DMS 273 (cell line): ENCODE measurements around the gene NEU4.
"Not testable (repeated sequence)": the region's sequence is repeated elsewhere in the genome, so short reads cannot be mapped to it uniquely, and the experiment has no call there.

ENCODE experiments used
- DNase-seq: peaks from one replicate; lab custom pipeline; 2025; ENCODE audit not compliant: unreplicated experiment; lab: John Stamatoyannopoulos, UW

NEU4 gene

DNA sequence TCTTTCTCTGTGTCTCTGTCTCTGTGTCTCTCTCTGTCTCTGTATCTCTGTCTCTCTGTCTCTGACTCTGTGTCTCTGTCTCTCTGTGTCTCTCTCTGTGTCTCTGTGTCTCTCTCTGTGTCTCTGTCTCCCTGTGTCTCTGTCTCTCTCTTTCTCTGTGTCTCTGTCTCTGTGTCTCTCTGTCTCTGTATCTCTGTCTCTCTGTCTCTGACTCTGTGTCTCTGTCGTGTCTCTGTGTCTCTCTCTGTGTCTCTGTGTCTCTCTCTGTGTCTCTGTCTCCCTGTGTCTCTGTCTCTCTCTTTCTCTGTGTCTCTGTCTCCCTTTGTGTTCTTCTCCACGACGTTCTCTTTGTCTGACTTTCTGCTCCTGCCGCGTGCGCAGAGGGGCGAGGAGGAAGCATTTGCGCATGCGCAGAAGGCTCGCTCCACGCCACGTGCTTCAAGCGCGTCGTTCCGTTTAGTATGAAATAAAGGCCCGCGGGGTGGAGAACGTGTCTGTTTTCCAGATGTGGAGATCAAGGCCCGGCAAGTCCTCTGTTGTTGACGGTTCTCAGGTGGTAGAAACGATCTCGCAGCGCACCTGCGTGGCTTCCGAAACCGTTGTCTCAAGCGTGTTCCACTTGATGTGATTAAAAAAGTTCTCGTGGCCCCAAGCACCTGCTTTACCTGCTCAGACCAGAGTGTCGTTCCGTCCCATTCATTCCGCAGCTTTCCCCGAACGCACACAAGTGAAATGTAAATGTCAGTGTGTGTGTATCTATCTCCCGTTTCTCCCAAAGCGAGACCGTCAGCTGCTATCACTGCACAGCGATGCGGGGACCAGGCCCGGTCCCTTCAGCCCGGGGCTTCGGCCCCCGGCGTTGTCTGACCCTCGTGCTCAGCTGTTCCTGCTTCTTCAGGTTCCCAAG is 14.8 kb downstream of the NEU4 start:
- DNase-seq = not testable (repeated sequence)

DNA sequence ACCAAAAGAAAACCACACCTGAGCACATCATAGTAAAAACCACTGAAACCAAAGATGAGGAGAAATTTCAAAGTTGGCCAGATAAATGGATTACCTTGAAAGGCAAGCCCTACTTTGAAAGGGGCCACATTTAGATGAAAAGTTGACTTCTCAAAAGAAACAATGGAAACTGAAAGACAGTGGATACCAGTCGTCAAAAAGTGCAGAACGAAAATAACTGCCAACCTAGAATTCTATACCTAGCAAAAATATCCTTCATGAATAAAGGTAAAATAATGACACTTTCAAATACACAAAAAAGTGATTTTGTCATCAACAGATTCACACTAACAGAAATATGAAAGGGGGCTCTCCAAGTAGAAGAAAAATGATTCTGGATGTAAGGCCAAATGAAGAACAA is 18.4 kb downstream of the NEU4 start:
- no peak for DNase-seq

DNA sequence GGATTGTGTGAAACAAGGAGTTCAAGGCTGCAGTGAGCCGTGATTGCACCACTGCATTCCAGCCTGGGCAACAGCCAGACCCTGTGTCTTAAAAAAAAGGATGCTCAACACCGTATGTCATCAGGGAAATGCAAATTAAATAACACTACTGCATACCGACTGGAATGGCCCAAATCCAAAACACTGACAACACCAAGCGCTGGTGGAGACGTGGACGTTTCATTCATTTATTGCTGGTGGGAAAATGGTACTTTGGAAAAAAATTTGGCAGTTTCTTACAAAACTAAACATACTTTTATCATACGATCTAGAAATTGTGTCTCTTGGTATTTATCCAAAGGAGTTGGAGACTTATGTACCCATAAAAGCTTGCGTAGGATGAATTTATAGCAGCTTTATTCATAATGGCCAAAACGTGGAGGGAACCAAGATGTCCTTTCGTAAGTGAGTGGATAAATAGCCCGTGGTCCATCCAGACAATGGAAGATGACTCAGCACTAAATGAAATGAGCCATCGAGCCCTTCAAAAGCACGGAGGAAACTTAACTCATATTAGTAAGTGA is 24.2 kb downstream of the NEU4 start:
- DNase-seq = no peak

DNA sequence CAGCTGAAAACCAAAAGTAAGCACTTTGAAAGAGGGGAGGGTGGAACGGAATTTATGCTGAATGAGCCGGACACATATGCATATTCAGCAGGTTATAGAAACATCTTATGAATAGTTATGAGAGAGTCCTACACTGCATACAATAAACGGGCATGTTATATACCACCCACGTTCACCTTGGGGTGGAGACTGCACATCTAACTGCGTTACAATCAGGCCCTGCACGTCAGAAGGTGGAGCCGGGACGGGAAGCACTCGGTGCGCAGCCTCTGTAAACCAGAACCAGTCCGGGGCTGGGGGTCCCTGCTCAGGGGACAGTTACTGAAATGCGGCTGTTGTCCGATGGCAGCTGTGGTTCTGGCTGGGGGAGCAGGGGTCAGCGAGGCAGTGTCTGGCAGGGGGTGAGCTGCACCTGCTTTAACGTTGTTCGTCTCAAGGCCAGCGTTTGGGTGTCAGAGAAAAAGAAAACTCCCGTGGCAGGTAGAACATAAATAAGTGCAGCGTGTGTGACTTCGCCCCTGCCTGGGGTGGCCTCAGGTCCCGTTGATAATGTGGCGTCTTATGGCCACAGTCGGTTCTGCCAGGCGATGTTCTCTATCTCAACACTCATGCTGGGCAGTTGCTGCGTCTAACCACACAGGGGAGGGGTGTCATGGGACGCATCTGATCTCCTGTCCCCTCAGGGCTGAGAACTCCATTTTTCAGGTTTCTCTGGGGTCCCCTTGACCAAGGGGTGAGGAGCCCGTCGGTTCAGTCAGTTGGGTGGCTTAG is 24.9 kb downstream of the NEU4 start:
- not testable (repeated sequence) for DNase-seq

DNA sequence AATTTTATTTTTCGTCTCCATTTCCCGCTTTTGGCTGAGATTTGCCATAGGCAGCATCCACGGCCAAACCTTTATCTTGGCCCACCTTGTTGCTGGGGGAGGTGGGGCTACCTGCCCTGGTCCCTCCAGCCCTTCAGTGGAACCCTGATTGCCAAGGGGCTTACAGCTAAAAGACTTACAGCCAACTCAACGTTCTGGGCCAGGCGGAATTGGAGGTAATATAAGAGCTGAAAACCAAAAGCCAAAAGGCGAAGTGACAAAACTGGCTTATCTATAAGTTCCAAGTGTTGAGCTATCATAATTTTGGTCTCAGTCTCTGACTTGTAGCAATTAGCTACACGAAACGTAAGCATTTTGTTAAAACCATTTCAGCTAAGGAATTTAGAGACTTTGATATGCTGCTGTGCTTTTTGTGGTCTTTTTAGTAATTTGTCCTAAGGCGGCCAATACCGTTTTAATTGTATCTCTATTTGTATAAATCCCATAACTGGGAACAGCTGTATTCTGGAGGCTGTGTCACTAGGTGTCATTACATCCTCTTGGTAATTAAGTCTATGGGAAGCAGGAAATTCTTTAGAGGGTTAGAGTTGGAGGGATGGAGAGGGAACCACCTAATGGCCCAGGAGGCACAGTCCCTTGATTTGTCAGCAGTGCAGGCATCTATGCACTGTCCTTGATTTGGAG is 25.7 kb downstream of the NEU4 start:
- no peak for DNase-seq

DNA sequence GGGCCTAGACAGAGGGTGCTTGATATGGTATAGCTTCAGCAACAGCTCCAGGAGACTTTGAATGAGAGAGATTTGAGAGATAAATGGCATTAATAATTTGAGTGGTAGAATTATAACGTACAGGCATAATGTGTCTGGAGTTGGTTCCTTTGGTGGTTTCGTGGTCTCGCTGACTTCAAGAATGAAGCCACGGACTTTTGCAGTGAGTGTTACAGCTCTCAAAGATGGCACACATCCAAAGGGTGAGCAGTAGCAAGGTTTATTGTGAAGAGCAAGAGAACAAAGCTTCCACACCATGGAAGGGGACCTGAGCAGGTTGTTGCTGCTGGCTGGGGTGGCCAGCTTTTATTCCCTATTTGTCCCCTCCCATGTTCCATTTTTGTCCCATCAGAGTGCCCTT is 26.6 kb downstream of the NEU4 start:
- no peak for DNase-seq

DNA sequence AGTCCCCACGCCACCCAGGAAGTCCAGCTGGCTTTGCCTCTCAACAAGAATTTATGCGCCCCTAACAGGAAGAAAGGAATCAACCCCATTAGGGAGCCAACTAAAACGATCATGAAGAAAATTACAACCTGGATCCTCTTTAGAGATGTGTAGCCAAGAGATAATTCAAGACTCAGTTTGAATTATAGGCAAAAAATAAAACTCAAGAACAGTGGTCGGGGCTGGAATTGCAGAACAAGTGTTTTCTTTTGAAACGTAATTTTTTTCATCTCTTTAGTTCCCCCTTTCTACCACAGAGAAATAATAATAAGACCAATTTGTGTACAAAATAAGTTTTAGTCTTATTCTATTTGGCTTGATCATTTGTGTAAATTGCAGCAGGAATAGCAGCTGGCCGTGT is 27.3 kb downstream of the NEU4 start:
- DNase-seq = no peak

DNA sequence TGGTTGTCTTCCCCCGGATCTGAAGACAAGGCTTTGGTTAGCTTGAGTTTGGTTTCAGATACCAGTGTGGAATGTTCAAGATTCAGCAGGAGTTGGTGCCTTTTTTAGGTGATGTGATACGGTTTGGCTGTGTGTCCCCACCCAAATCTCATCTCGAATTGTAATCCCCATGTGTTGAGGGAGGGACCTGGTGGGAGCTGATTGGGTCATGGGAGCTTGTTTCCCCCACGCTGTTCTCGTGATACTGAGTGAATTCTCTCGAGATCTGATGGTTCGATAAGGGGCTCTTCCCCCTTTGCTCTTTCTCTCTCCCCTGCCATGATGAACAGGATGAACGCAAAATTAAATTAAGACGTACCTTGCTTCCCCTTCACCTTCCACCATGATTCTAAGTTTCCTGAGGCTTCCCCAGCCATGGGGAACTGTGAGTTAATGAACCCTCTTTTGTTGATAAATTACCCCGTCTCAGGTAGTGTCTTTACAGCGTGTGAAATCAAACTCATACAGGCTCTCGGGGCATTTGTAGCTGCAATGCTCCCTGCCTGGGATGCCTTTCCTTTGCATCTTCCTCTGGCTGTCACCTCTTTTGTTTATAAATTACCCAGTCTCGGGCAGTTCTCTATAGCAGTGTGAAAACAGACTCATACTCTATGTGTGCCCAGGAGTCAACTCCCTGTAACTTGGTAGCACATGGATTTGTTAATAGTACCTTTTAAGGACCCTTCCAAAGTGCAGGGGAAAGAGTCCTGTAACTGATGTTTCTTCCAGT is 28.4 kb downstream of the NEU4 start:
- DNase-seq = no peak

DNA sequence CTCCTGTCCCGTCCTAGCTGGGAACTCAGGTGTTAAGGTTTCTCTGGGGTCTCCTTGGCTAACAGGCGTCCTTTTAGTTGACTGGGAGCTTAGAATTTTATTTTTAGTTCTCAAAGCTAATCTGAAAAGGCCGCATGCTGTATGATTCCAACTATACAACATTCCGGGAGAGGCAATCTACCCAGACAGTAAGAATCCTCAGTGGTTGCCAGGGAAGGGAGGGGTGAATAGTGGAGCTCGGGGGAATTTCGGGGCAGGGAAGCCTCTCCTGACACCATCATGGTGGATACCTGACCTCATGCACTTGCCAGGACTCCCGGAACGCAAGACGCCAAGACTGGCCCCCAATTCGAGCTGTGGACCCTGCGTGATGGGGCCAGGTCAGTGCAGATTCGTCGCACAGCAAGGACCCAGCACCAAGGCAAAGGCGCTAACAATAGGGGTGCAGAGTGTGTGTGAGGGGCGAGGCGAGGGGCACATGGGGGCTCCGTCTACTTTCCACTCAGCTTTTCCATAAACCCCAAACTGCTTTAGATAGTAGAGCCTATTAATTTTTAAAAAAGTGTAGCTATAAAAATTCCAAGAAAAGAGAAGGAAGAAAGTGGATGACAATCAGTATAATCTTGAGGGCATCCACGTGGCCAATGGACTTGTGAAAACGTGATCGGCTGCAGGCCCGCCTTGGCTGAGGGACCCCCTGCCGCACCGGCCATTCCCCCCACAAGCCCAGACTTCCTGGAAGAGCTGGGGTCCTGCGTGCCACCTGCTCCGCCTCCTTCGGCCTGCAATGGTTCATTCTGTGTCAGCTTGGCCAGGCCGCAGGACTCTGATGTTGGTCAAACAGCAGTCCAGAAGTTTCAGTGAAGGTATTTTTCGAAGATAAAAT is 32.4 kb downstream of the NEU4 start:
- DNase-seq = no peak

DNA sequence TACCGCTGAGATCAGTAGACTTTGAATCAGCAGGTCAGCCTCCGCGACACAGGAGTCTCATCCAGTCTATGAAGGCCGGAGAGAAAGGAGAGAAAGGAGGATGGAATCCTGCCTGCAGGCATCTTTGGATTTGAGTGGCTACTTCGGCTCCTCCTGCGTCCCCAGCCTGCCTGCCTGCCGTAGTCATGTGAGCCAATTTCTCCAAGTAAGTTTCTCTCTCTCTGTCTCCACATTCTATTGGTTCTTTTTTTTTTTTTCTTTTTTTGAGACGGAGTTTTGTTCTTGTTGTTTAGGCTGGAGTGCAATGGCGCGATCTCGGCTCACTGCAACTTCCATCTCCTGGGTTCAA is 33.0 kb downstream of the NEU4 start:
- no peak for DNase-seq

DNA sequence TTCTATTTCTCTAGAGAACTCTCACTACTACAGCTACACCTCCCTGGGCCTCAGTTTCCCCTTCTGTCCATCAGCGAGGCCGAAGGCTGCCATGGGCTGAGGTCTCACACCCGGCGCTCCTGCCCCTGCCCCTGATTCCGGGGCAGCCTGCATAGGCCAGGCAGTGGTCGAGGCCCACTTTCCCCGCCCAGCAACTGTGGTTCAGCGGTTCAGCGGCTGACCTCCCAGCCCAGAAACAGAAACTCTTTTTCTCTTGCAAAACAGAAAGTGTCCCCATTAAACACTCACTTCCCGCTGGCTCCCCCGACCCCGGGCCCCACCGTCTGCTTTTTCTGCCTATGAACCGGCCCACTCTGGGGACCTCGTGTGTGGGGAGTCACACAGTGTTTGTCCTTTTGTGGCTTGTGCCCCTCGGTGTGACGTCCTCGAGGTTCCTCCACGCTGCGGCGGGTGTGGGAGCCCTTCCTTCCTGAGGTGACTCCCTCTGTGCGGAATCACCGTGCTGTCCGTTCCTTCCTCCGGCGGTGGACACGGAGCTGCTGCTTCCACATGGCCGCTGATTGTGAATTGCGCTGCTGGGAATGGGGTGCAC is 33.7 kb downstream of the NEU4 start:
- DNase-seq = no peak

DNA sequence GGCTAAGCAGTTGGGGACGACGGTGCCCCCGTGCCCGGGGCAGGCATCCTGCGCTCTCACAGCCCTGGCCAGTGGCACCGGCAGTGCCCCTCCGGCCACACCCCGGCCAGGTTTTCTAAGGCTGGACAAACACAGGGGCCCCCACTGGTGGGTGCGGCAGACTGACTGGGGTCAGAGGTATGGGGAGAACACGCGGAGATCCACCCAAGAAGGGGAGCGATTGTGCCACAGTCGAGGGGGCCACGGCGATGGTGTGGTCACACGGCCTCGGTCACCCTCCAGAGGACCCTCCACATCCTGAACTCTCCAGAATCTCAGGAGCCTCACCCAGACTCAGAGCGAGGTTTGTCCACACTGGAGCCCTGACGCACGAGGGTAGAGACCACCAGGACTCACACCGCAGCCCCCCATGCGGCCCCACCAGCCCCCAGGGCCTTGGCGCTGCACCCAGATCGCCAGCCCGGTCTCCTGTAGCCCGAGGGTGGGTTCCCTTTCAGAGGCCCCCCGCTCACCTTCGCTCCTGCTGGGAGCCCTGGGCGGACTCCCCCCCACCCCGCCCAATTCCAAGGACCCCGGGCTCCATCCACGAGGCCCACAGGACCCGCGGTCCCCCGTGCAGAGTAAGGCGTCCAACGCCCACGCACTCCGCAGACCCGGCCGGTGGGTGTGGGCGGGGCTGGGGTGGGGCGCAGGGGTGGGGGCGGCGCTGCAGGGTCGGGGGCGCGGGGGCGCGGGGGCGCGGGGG is 34.5 kb downstream of the NEU4 start:
- DNase-seq = no peak

DNA sequence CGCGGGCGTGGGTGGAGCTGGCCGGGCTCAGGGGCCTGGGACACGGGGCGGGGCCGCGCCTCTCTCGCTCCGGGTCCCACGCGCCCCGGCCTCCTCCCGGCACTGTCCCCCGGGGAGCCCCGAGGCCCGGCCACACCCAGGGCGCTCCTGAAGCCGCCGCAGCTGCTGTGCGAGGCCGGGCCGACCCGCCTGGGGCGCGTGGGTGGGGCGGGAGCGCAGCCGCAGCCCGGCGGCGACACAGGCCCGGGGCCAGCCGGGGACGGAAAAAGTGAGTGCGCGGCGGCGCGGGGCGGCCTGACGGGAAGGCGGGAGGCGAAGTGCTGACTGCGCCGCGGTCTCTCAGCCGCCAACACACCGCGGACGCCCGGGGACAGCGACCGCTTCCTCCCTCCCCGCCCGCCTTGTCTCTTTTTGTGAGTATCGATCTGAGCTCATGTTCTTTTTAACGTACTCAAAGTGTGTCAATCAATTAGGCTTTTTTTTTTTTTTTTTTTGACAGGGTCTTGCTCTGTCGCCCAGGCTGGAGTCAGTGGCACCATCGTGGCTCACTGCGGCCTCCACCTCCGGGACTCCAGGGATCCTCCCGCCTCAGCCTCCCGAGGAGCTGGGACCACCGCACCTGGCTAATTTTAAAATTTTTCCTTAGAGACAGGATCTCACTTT is 35.2 kb downstream of the NEU4 start:
- DNase-seq = peak; percentile 78

DNA sequence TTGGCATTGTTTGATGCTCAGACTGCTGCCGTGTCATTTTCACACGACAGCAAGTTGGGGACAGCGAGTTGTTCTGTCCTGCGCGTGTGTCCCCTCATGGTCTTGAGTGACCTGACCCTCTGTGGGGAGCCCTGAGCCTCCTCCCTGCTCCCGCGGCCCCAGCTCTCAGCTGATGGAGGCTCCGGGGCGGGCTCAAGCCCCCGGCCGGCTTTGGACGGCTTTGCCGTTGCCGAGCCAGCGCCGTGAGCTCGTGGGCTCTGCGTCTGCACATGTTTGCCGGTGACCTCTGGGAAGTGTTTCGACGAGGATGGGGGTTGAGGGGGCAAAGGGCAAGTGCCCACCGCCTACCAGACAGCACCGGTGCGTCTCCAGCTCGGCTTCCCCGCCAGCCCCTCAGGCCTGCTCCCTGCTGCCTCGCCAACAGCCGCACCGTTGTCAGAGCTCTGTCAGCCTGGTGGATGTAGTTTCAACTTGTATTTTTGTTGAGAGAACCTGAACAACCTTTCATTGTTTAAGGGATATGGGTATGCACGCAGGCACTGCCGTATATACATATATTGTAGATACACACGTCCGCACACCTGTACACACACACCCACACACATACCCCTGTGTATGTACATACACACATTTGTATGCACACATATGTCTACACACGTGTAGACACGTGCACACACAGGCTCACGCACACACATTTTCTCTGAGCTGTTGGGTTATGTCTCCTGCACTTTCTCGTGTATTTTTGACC is 36.0 kb downstream of the NEU4 start:
- DNase-seq = no peak

DNA sequence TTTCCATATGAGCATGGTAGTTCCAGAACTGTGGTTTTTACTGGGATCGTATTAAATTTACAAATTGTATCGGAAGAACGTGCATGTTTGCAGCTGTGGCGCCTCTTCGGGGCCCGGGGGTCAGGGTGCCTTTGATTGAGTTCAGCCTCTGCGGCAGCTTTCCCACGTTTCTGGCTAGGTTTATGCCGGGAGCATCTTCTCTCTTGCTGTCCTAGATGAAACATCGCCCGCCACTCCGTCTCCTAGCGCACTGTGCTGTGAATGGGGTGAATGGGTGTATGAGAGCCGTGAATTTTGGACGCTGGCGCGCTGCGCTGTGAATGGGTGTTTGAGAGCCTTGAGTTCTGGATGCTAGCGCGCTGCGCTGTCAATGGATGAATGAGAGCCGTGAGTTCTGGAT is 37.4 kb downstream of the NEU4 start:
- no peak for DNase-seq

DNA sequence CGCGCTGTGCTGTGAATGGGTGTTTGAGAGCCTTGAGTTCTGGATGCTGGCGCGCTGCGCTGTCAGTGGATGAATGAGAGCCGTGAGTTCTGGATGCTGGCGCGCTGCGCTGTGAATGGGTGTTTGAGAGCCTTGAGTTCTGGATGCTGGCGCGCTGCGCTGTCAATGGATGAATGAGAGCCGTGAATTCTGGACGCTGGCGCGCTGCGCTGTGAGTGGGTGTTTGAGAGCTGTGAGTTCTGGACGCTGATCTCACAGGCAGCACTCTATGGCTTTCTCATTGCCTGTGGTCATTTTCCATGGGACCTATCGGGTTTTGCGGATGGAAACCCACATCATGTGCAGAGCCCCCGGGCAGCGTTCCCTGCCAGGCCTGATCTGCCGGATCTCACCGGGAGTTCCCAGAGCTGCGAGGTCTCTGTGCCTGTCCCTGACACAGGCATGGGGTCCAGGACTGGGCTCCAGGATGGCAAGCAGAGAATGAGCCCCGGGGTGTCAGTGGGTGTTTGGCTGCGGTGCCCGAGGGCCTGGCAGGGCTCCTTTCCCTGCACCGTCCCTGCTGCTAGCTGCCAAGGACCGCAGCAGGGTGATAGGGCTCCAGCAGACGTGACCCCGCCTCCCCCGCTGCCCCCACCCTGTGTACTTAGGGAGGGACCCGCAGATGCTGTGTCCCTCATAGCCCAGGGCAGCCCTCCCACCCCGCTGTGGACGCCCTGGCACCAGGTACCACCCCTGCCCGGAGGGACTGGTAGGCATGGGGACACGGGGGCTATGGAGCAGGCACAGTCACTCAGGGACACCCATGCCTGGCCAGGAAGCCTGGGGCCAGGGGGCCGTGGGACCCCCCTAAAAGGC is 40.0 kb downstream of the NEU4 start:
- no peak for DNase-seq
